Measurements from ENCODE around the gene PDE11A. TPM values are rescaled to one million over a fixed set of nuclear protein-coding genes. Genes with fewer than 3 reads are reported as not detected.

Gene PDE11A
- total and polyA plus RNA-seq, 2 donors: 0.14 to 0.43 TPM

Other genes starting within 250 kb of the PDE11A start
- 20.5 TPM for gene RBM45, start 39.7 kb upstream of the PDE11A start, total RNA-seq
- 23.0 TPM for gene RBM45, start 39.7 kb upstream of the PDE11A start, polyA plus RNA-seq
- 0.28 TPM for gene OSBPL6, start 121.7 kb upstream of the PDE11A start, total RNA-seq
- gene OSBPL6, start 121.7 kb upstream of the PDE11A start, polyA plus RNA-seq: 5.7 TPM

All from thymus (tissue), 2 donors.